Ishikawa (cell line): ENCODE measurements around the gene OR5B17.

Experiments
- CEBPB ChIP-seq: IDR thresholded peaks from 2 replicates; pipeline ENCODE4 v1.6.1; 2012
- EP300 ChIP-seq: IDR thresholded peaks from 2 replicates; pipeline ENCODE4 v1.6.1; 2012; ENCODE audit warnings: borderline replicate concordance
- FOXM1 ChIP-seq: IDR thresholded peaks from 2 replicates; pipeline ENCODE4 v1.6.1; 2012; ENCODE audit warnings: low read depth, borderline replicate concordance
- MAX ChIP-seq: IDR thresholded peaks from 2 replicates; pipeline ENCODE4 v1.6.1; 2012
- RAD21 ChIP-seq: IDR thresholded peaks from 2 replicates; pipeline ENCODE4 v1.6.1; 2012; ENCODE audit warnings: low read depth
- TCF12 ChIP-seq: IDR thresholded peaks from 2 replicates; pipeline ENCODE4 v1.6.1; 2012; ENCODE audit warnings: low read depth
- ZBTB7A ChIP-seq: IDR thresholded peaks from 2 replicates; pipeline ENCODE4 v1.6.1; 2012; ENCODE audit warnings: low read depth
- TF ChIP-seq, protein P1 (sequence below): IDR thresholded peaks from 2 replicates; pipeline ENCODE4 v1.6.1; 2012

DNA sequence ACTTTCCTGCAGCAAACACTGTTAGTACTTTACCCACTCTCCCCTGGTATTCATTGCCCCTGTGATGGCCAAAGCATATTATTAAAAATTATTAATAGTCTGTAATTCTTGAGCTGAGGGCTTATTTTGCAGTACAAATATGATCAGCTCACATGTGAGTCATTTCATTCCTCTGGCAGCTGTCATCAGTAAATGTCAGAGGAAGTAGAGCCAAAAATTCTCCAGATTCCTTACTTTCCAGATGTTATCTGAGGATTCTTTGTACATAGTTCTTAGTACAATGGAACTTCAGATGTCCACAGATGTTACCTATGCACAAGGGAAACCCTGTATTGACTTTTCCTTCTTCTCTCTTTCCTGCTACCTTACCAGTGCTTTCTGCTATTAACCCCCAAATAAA, 35.3 kb upstream of the OR5B17 start:
- TF ChIP-seq MAX (no peak), TCF12 (no peak), EP300 (no peak), ZBTB7A (no peak), CEBPB (no peak), RAD21 (no peak), FOXM1 (no peak)
- TF ChIP-seq, protein P1, sequence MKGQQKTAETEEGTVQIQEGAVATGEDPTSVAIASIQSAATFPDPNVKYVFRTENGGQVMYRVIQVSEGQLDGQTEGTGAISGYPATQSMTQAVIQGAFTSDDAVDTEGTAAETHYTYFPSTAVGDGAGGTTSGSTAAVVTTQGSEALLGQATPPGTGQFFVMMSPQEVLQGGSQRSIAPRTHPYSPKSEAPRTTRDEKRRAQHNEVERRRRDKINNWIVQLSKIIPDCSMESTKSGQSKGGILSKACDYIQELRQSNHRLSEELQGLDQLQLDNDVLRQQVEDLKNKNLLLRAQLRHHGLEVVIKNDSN, result no peak
